K562 (cell line): ENCODE data around the gene SLC1A5. TPM values are rescaled to one million over a fixed set of nuclear protein-coding genes. Genes with fewer than 3 reads are reported as not detected.

Experiments used
- ATF6 ChIP-seq: sonication (generic); formaldehyde crosslinking; IDR thresholded peaks from 2 replicates; pipeline ENCODE4 v1.4.0; 2020; ENCODE audit warnings: mild to moderate bottlenecking, missing genetic modification reagents
- BRF2 ChIP-seq: IDR thresholded peaks from 3 replicates; pipeline ENCODE4 v1.6.1; 2011; ENCODE audit warnings: borderline replicate concordance, mild to moderate bottlenecking; ENCODE audit not compliant: insufficient read length, insufficient read depth
- CC2D1A ChIP-seq: fragments of 450-650 bp; IDR thresholded peaks from 2 replicates; pipeline ENCODE4 v1.6.1; 2017; ENCODE audit warnings: mild to moderate bottlenecking
- CHAMP1 ChIP-seq: fragments of 450-650 bp; IDR thresholded peaks from 2 replicates; pipeline ENCODE4 v1.6.1; 2016; ENCODE audit warnings: mild to moderate bottlenecking
- CREB5 ChIP-seq: fragments of 250-450 bp; sonication (Bioruptor Pico); IDR thresholded peaks from 2 replicates; pipeline ENCODE4 v1.5.0; 2020; ENCODE audit warnings: mild to moderate bottlenecking
- ELF4 ChIP-seq: fragments of 450-650 bp; formaldehyde crosslinking; IDR thresholded peaks from 2 replicates; pipeline ENCODE4 v1.4.0; 2022; ENCODE audit warnings: missing genetic modification characterization
- FOXA1 ChIP-seq: fragments of 450-650 bp; IDR thresholded peaks from 2 replicates; pipeline ENCODE4 v1.6.1; 2016; ENCODE audit warnings: mild to moderate bottlenecking, borderline replicate concordance
- KAT8 ChIP-seq: fragments of 450-650 bp; IDR thresholded peaks from 2 replicates; pipeline ENCODE4 v1.6.1; 2016; ENCODE audit warnings: low read depth, mild to moderate bottlenecking
- KLF10 ChIP-seq: fragments of 250-450 bp; sonication (Bioruptor Pico); IDR thresholded peaks from 2 replicates; pipeline ENCODE4 v1.6.1; 2021; ENCODE audit warnings: matching md5 sums
- KLF16 ChIP-seq: IDR thresholded peaks from 2 replicates; pipeline ENCODE4 v1.6.1; 2016; ENCODE audit warnings: antibody characterized with exemption
- NCOR1 ChIP-seq: fragments of 450-650 bp; IDR thresholded peaks from 2 replicates; pipeline ENCODE4 v1.6.1; 2016; ENCODE audit warnings: mild to moderate bottlenecking, moderate library complexity
- NFIC ChIP-seq: fragments of 450-650 bp; IDR thresholded peaks from 2 replicates; pipeline ENCODE4 v1.6.1; 2017; ENCODE audit warnings: mild to moderate bottlenecking, inconsistent platforms
- PML ChIP-seq: IDR thresholded peaks from 2 replicates; pipeline ENCODE4 v1.6.1; 2012; ENCODE audit warnings: low read length, inconsistent platforms
- POLR3A ChIP-seq: IDR thresholded peaks from 2 replicates; pipeline ENCODE4 v1.6.1; 2011; ENCODE audit warnings: borderline replicate concordance, mild to moderate bottlenecking, moderate library complexity; ENCODE audit not compliant: insufficient read length, insufficient read depth; ENCODE audit errors: extremely low read depth
- SIRT6 ChIP-seq: IDR thresholded peaks from one replicate; pipeline ENCODE4 v1.6.1; 2012; ENCODE audit warnings: low read depth, mild to moderate bottlenecking, control low read depth, inconsistent platforms, low read length, moderate library complexity
- TBL1XR1 ChIP-seq, 2 experiments: IDR thresholded peaks; 2 replicates each; pipeline ENCODE4 v1.6.1; 2012; ENCODE audit warnings: improper control_type of control experiment in 2 of 2, low read length in 2 of 2, mild to moderate bottlenecking in 1 of 2
- TCF15 ChIP-seq: fragments of 250-450 bp; sonication (Bioruptor Pico); IDR thresholded peaks from 2 replicates; pipeline ENCODE4 v1.8.0; 2022; ENCODE audit warnings: moderate library complexity, mild to moderate bottlenecking, inconsistent platforms
- ZNF239 ChIP-seq: fragments of 250-450 bp; sonication (Bioruptor Pico); IDR thresholded peaks from 2 replicates; pipeline ENCODE4 v1.4.0; 2020; ENCODE audit warnings: mild to moderate bottlenecking
- ZNF436 ChIP-seq: fragments of 250-450, 450-650 bp; sonication (Bioruptor Pico); formaldehyde crosslinking; IDR thresholded peaks from 2 replicates; pipeline ENCODE4 v1.7.0; 2020; ENCODE audit warnings: mild to moderate bottlenecking
- ZNF668 ChIP-seq: fragments of 250-450 bp; sonication (Bioruptor Pico); IDR thresholded peaks from 2 replicates; pipeline ENCODE4 v1.8.0; 2022; ENCODE audit warnings: mild to moderate bottlenecking, inconsistent platforms
- ZNF79 ChIP-seq: fragments of 250-450 bp; sonication (Bioruptor Pico); IDR thresholded peaks from 2 replicates; pipeline ENCODE4 v1.4.0; 2020; ENCODE audit warnings: low read depth, mild to moderate bottlenecking, moderate library complexity
- polyA plus RNA-seq, 8 experiments: library from polyadenylated mRNA; depleted of rRNA in 4 of 8; stranded (reverse) in 5 of 8; unstranded in 3 of 8; fragments of >200 nt; fragmentation: Nextera tagmentation in 2 of 8; fragmentation: Illumina TruSeq in 1 of 8; extraction: Ambion mirVana in 2 of 8; extraction: Trizol in 1 of 8; gene quantifications; 2 replicates each; pipeline versions ENCODE4 v1.2.1 to v1.2.3, GENCODE V29; 2011 to 2014; ENCODE audit warnings: inconsistent platforms in 1 of 8, missing spikeins in 1 of 8
- total RNA-seq, 7 experiments: library from RNA; depleted of rRNA in 6 of 7; stranded (reverse); fragments of >200 nt in 6 of 7; fragmentation: Illumina TruSeq in 2 of 7; extraction: Trizol in 2 of 7; gene quantifications; 2 replicates each; pipeline versions ENCODE4 v1.2.1 to v1.2.3, GENCODE V29; 2011 to 2021; ENCODE audit warnings: low replicate concordance in 1 of 7

SLC1A5 gene
- total and polyA plus RNA-seq, 9 of the 15 experiments (the other 6 are each of a cell fraction or from before 2014, with no cell fraction given), result 31.2 to 417 (median 134) TPM

GRCh38 chr19:46786236-46787039, 2.0 kb downstream of the SLC1A5 start (continued):
- TF ChIP-seq ATF6 (no peak; the same call in 1 of the 2 replicates), PML (peak; percentile 41; the same call in 1 of the 2 replicates), NCOR1 (peak; percentile 88), KAT8 (no peak), SIRT6 (peak; percentile 81), ZNF436 (CRISPR knock-in tag) (no peak), TCF15 (0 out of 2 replicates have a peak, but pooled peaks have one; percentile 69), CHAMP1 (no peak), FOXA1 (no peak), KLF10 (CRISPR knock-in tag) (no peak), CREB5 (no peak; the same call in 1 of the 2 replicates), ELF4 (CRISPR knock-in tag) (no peak; the same call in 1 of the 2 replicates), ZNF239 (CRISPR knock-in tag) (peak; percentile 21; the same call in 1 of the 2 replicates), TBL1XR1 (IDR thresholded peaks at IDR 0.05; ENCODE audit: low read length in 2 of 2) (peak; percentile 11 to 67; a peak in 3 of 4 replicates), NFIC (peak; percentile 63), POLR3A (no peak), KLF16 (no peak; the same call in 1 of the 2 replicates), ZNF79 (CRISPR knock-in tag) (0 out of 2 replicates have a peak, but pooled peaks have one; percentile 34), ZNF668 (CRISPR knock-in tag) (no peak), BRF2 (no peak), CC2D1A (0 out of 2 replicates have a peak, but pooled peaks have one; percentile 21)
